Prostate gland (tissue), 2 donors: ENCODE measurements around the gene PGP. TPM values are rescaled to one million over a fixed set of nuclear protein-coding genes. Genes with fewer than 3 reads are reported as not detected.

Experiments used
- DNase-seq: peaks from one replicate; pipeline ENCODE4 v3.0.0-alpha.2; 2019; ENCODE audit warnings: low spot score
- H3K27ac ChIP-seq, 2 donors: fragments of 200-600 bp; sonication (generic); 2 replicates each; pipeline ENCODE4 v1.5.1; 2017 to 2019
- H3K27me3 ChIP-seq: fragments of 200-600 bp; sonication (generic); replicated peaks from 2 replicates; pipeline ENCODE4 v1.5.1; 2019; ENCODE audit not compliant: insufficient read depth
- H3K36me3 ChIP-seq, 2 donors: fragments of 200-600 bp; sonication (generic); 1 replicate in 1 of 2; 2 replicates in 1 of 2; pipeline versions ENCODE4 v1.5.1 to v1.8.1; 2017 to 2019
- H3K4me1 ChIP-seq: fragments of 200-600 bp; sonication (generic); replicated peaks from 2 replicates; pipeline ENCODE4 v1.5.1; 2019
- H3K4me3 ChIP-seq, 2 donors: fragments of 200-600 bp; sonication (generic); 2 replicates each; pipeline ENCODE4 v1.5.1; 2017 to 2019
- H3K9me3 ChIP-seq: fragments of 200-600 bp; sonication (generic); 2 replicates; pipeline ENCODE4 v1.5.1; 2017
- CTCF ChIP-seq, 4 experiments: fragments of 200-600 bp in 2 of 4; fragments of 450-650 bp in 2 of 4; sonication (generic) in 2 of 4; IDR thresholded peaks; 1 replicate in 3 of 4; 2 replicates in 1 of 4; pipeline ENCODE4 v1.5.1; 2016 to 2019; ENCODE audit warnings: antibody characterized with exemption in 4 of 4, mild to moderate bottlenecking in 2 of 4, moderate library complexity in 2 of 4
- POLR2A ChIP-seq: fragments of 450-650 bp; IDR thresholded peaks from one replicate; pipeline ENCODE4 v1.6.1; 2016; ENCODE audit warnings: antibody characterized with exemption, mild to moderate bottlenecking
- POLR2AphosphoS5 ChIP-seq: sonication (generic); formaldehyde crosslinking; IDR thresholded peaks from one replicate; pipeline ENCODE4 v1.6.1; 2017; ENCODE audit warnings: antibody characterized with exemption
- WGBS: methylation state at CpG from one replicate; pipeline ENCODE4 v1.1.5; 2018; 5-methylcytosine and 5-hydroxymethylcytosine counted together
- intact Hi-C: fragments of 100-400 bp; cut with DNase I; formaldehyde crosslinking; loops from one replicate; pipeline ENCODE4 v1.14.2; 2022
- total RNA-seq, 2 donors: library from RNA; depleted of rRNA; stranded (reverse); fragments of >200 nt; gene quantifications; one replicate each; pipeline ENCODE4 v1.1.0, GENCODE V29; 2016

PGP gene
- total RNA-seq, 2 donors from 2014 or later = 12.7 to 23.7 TPM

GRCh38 chr16:2238150-2238837, 23.7 kb upstream of the PGP start:
- Histone ChIP-seq H3K36me3 (peaks cover 6 to 24% of the 10 kb centered on the region in 2 donors), H3K27me3 (no peaks in the 10 kb centered on the region), H3K9me3 (no peaks in the 10 kb centered on the region), H3K27ac (no peak overlapping the region), H3K4me3 (no peak overlapping the region), H3K4me1 (peaks cover 10% of the 10 kb centered on the region)
- intact Hi-C loops = no loop called here
- no peak for DNase-seq
- no peak for TF ChIP-seq CTCF (IDR thresholded peaks at IDR 0.05)
- WGBS = 51% methylated on average over 9 of the region's 18 CpGs

GRCh38 chr16:2237493-2238149, 23.0 kb upstream of the PGP start:
- Histone ChIP-seq H3K27me3 (no peaks in the 10 kb centered on the region), H3K36me3 (peaks cover 10 to 24% of the 10 kb centered on the region in 2 donors), H3K4me1 (peaks cover 10% of the 10 kb centered on the region), H3K4me3 (no peak overlapping the region), H3K27ac (no peak overlapping the region), H3K9me3 (no peaks in the 10 kb centered on the region)
- 16% methylated on average over 40 of the region's 65 CpGs for WGBS
- TF ChIP-seq CTCF (IDR thresholded peaks at IDR 0.05) = no peak
- no peak for TF ChIP-seq POLR2A
- no peak for TF ChIP-seq POLR2AphosphoS5
- intact Hi-C loops = no loop called here
- no peak for DNase-seq

GRCh38 chr16:2237102-2237482, 22.5 kb upstream of the PGP start:
- peaks cover 10 to 29% of the 10 kb centered on the region in 2 donors for H3K36me3 ChIP-seq

GRCh38 chr16:2236337-2237101, 21.9 kb upstream of the PGP start, which contains the start of gene DNASE1L2:
DNASE1L2 (plus strand) TSS chr16:2236444; CDS start chr16:2236817, 373 bp downstream.
- H3K4me1 ChIP-seq = peaks cover 10% of the 10 kb centered on the region
- peak within 1 kb of the TSS in 1 of 2 donors; percentile 13 for H3K4me3 ChIP-seq
- TF ChIP-seq POLR2AphosphoS5 (no peak), CTCF (IDR thresholded peaks at IDR 0.05) (no peak), POLR2A (no peak)
- intact Hi-C loops = no loop called here
- no peak within 1 kb of the TSS for H3K27ac ChIP-seq
- H3K9me3 ChIP-seq = no peaks in the 10 kb centered on the region
- no peak for DNase-seq
- no peaks in the 10 kb centered on the region for H3K27me3 ChIP-seq
- 3% methylated on average over 57 of the region's 64 CpGs for WGBS
- peaks cover 10 to 33% of the 10 kb centered on the region in 2 donors for H3K36me3 ChIP-seq

More at GRCh38 chr16:2237102-2237482, 22.5 kb upstream of the PGP start:
- DNase-seq = no peak
- intact Hi-C loops = no loop called here
- 4% methylated on average over 40 of the region's 40 CpGs for WGBS
- Histone ChIP-seq H3K27ac (no peak overlapping the region), H3K9me3 (no peaks in the 10 kb centered on the region), H3K4me1 (peaks cover 10% of the 10 kb centered on the region), H3K4me3 (peak overlapping the region in 1 of 2 donors; percentile 13), H3K27me3 (no peaks in the 10 kb centered on the region)
- no peak for TF ChIP-seq POLR2AphosphoS5
- no peak for TF ChIP-seq CTCF (IDR thresholded peaks at IDR 0.05)
- TF ChIP-seq POLR2A = no peak
